Endothelial cell (in vitro differentiated cells): ENCODE results near the gene CRACR2B. TPM values are rescaled to one million over a fixed set of nuclear protein-coding genes. Genes with fewer than 3 reads are reported as not detected.

Experiments
- DNase-seq: peaks from one replicate; pipeline ENCODE4 v3.0.0; 2021; ENCODE audit warnings: low spot score
- H3K27ac Mint-ChIP-seq: one replicate; pipeline ENCODE4 v1.8.0; 2021; ENCODE audit warnings: mixed read lengths, inconsistent platforms; ENCODE audit not compliant: unreplicated experiment
- H3K27me3 Mint-ChIP-seq: one replicate; pipeline ENCODE4 v1.8.0; 2021; ENCODE audit warnings: mild to moderate bottlenecking, moderate library complexity, mixed read lengths, inconsistent platforms; ENCODE audit not compliant: unreplicated experiment
- H3K36me3 Mint-ChIP-seq: one replicate; pipeline ENCODE4 v1.8.0; 2021; ENCODE audit warnings: mild to moderate bottlenecking, low read depth, mixed read lengths, inconsistent platforms; ENCODE audit not compliant: unreplicated experiment
- H3K4me1 Mint-ChIP-seq: one replicate; pipeline ENCODE4 v1.8.0; 2021; ENCODE audit warnings: mild to moderate bottlenecking, mixed read lengths, inconsistent platforms; ENCODE audit not compliant: unreplicated experiment
- H3K4me3 Mint-ChIP-seq: one replicate; pipeline ENCODE4 v1.8.0; 2021; ENCODE audit warnings: mild to moderate bottlenecking, mixed read lengths, inconsistent platforms; ENCODE audit not compliant: unreplicated experiment
- H3K9me3 Mint-ChIP-seq: one replicate; pipeline ENCODE4 v1.8.0; 2021; ENCODE audit warnings: mixed read lengths, inconsistent platforms; ENCODE audit not compliant: unreplicated experiment
- total RNA-seq: library from RNA; stranded (reverse); fragmentation: NEBNext Ultra II Directional; extraction: Animal tissue kit (Norgen Biotek cat#: 25700); gene quantifications from one replicate; pipeline ENCODE4 v1.2.1, GENCODE V29; 2021; ENCODE audit not compliant: unreplicated experiment
- TF ChIP-seq, protein P1 (sequence below): fragments of 200-600 bp; sonication (generic); IDR thresholded peaks from one replicate; pipeline ENCODE4 v1.5.0; 2021; ENCODE audit warnings: antibody characterized with exemption; ENCODE audit not compliant: unreplicated experiment

Gene CRACR2B
- total RNA-seq, 1 donor from 2014 or later: 28.8 TPM

DNA sequence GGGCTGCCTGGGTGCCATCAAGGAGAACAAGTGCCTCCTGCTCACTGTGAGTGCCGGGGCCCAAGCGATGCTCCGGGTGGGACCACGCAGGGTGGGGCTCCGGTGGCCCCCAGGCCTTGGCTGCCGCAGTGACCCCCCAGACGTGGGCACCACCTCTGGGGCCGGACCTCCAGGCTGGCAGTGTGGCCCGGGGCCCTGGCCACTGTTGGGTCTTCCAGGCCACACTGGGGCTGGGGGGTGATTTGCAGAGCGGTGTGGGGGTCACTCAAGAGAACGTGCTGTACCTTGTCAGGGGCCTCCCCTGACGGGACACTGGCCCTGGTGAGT is 34.9 kb downstream of the CRACR2B start:
- no peak overlapping the region for H3K27ac Mint-ChIP-seq
- TF ChIP-seq, protein P1, sequence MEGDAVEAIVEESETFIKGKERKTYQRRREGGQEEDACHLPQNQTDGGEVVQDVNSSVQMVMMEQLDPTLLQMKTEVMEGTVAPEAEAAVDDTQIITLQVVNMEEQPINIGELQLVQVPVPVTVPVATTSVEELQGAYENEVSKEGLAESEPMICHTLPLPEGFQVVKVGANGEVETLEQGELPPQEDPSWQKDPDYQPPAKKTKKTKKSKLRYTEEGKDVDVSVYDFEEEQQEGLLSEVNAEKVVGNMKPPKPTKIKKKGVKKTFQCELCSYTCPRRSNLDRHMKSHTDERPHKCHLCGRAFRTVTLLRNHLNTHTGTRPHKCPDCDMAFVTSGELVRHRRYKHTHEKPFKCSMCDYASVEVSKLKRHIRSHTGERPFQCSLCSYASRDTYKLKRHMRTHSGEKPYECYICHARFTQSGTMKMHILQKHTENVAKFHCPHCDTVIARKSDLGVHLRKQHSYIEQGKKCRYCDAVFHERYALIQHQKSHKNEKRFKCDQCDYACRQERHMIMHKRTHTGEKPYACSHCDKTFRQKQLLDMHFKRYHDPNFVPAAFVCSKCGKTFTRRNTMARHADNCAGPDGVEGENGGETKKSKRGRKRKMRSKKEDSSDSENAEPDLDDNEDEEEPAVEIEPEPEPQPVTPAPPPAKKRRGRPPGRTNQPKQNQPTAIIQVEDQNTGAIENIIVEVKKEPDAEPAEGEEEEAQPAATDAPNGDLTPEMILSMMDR: no peak
- peaks cover 4% of the 10 kb centered on the region for H3K36me3 Mint-ChIP-seq
- DNase-seq: no peak
- H3K9me3 Mint-ChIP-seq: no peaks in the 10 kb centered on the region
- H3K4me1 Mint-ChIP-seq: no peaks in the 10 kb centered on the region
- no peak overlapping the region for H3K4me3 Mint-ChIP-seq
- peaks cover 26% of the 10 kb centered on the region for H3K27me3 Mint-ChIP-seq

DNA sequence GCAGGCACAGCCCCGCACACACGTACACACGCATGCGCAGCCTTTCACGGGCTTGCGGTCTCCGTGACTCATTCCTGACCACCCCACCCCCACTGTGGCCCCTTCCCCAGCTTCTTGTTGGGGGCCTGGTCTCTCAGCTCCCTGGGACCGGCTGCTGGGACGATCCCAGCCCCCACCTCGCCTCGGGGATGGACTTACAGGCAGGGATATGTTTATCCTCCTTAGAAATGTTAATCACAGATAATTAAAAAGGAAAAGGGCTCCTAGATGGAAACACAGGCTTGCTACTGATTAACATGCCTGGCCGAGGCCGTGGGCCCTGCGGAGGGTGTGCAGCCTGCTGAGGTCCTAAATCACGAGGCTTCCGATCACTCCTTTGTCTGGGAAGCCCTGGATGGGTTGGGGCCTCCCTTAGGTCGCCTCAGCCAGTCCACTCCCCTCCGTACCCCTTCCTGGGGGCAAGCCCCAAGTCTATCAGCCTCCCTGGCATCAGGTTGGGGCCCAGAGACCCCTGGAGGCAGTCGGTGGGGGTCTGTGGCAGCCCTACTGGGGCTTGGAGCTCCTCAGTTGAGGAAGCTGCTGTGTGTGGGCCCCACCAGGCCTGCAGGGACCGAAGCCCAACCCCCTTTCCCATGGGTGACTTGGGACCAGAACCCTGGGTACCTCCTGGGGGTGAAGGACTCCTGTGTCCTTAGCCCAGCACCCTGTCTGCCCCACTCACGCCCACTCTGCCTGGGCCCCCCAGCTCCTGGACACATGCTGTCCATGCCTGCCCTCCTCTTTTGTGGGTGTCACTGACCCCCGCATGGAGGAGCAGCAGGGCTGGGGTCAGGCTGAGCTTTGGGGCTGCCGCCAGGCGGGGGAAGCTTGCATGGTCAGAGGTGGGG is 35.5 kb downstream of the CRACR2B start:
- H3K4me3 Mint-ChIP-seq: no peak overlapping the region
- peaks cover 4% of the 10 kb centered on the region for H3K36me3 Mint-ChIP-seq
- TF ChIP-seq, protein P1: no peak
- DNase-seq: no peak
- no peak overlapping the region for H3K27ac Mint-ChIP-seq
- H3K27me3 Mint-ChIP-seq: peaks cover 29% of the 10 kb centered on the region
- no peaks in the 10 kb centered on the region for H3K9me3 Mint-ChIP-seq
- H3K4me1 Mint-ChIP-seq: no peaks in the 10 kb centered on the region

DNA sequence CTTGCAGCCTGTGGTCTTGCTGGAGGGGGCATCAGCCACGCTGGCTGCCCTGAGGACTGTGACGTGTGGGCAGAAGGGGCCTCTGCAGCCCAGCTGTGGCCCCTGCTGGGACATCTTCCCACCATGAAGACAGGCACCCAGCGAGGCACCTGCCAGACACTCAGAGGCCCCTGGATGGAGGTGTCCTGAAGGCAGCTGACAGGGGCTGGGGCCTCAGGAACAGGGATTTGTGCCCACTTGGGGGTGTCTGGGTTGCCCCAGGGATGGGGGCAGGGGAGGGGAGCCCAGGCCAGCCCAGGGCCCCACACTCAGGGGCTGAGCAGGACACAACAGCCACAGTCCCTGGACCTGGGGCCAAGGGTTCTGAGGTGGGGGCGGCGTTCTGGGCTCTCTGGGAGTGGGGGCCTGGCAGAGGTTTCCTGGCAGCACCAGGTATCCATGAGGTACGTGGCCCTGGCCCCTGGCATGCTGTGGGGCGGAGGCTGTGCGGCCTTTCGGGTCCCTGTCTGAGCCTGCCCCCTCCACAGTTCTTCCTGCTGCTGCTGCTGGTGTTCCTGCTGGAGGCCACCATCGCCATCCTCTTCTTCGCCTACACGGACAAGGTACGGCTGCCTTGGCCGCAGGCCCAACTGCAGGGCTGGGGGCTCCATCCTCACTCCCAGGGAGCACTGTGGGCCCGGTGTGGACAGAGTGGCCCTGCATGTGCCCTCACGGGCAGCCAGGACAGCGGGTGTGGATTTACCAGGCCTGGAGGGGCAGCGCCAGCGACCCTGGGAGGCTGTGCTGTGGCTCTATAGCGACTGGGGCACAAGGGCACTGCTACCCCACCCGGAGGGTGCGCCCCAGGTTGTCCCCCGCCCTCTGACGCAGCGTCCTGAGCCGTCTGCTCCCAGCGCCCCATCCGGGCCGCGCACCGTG is 36.5 kb downstream of the CRACR2B start:
- no peak for DNase-seq
- H3K9me3 Mint-ChIP-seq: no peaks in the 10 kb centered on the region
- no peak overlapping the region for H3K27ac Mint-ChIP-seq
- H3K4me3 Mint-ChIP-seq: no peak overlapping the region
- H3K27me3 Mint-ChIP-seq: peaks cover 30% of the 10 kb centered on the region
- TF ChIP-seq, protein P1: no peak
- no peaks in the 10 kb centered on the region for H3K4me1 Mint-ChIP-seq
- no peaks in the 10 kb centered on the region for H3K36me3 Mint-ChIP-seq

DNA sequence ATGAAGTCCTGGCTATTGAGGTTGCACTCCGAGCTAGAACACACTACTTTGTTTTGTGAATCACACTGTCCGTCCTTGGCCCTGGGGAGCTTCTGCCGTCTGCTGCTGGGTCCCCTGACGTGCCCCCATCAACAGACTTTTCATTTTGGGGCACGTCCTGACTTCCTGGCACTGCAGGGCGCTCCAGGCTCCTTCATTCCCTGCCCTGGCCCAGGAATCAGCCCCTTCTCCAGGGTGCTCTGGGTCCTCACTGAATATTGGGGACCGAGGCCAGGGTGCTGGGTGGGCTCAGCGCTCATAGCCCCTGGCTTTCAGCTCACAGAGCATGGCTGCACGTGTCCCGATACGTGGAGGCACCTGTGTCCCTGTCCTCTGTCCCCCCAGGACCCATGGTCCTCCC is 37.2 kb downstream of the CRACR2B start:
- H3K9me3 Mint-ChIP-seq: no peaks in the 10 kb centered on the region
- no peak overlapping the region for H3K27ac Mint-ChIP-seq
- TF ChIP-seq, protein P1: no peak

More for the DNA sequence above, 37.2 kb downstream of the CRACR2B start:
- Mint-ChIP-seq H3K27me3 (peaks cover 27% of the 10 kb centered on the region), H3K4me3 (no peak overlapping the region), H3K4me1 (no peaks in the 10 kb centered on the region), H3K36me3 (no peaks in the 10 kb centered on the region)
- no peak for DNase-seq
